ENCODE results near the gene TNK2.
"Not testable (repeated sequence)": the region's sequence is repeated elsewhere in the genome, so short reads cannot be mapped to it uniquely, and the experiment has no call there.

The TNK2 gene

GRCh38 chr3:195844671-195845218, 63.6 kb downstream of the TNK2 start:
- no peak for DNase-seq

- no peak for DNase-seq
Observed at GRCh38 chr3:195839260-195840010, 68.9 kb downstream of the TNK2 start.

DNA sequence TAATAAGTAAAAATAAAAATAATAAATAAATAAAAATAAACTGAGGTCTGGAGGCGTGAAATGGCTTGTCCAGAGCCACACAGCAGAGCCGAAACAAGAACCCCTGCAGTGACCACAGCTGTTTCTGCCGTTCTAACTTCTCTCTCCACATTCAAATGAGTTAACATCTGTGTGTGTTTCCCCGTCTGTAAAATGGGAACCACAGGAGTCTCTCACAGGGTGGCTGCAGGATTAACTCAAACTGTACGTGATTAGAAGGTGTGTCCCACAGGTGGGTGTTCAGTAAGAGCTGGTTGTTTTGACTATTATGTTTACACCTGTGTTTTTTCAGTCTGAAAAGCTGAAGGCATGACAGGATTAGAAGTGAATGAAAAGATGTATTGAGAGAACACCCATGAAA, 69.6 kb downstream of the TNK2 start:
- DNase-seq, result no peak

GRCh38 chr3:195836476-195837135, 71.7 kb downstream of the TNK2 start:
- no peak for DNase-seq

DNA sequence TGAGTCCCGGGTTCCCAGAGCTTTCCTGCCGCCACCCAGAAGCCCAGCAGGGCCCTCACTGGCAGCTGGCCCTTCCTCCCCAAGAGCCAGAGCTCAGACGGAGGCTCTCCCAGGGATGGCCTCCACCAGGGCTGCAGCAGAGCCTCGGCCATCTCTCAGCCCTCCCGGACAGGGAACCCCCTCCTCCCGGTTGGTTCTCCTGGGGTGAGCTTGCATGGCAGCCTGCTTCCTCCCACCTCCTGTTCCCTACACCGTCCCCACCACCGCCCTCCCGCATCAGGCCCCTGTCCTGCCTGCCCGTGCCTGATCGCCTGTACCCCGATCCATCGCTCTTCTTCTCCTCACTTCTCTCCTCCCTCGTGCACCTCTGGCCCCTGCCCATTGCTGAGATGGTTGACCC, 72.6 kb downstream of the TNK2 start:
- DNase-seq, result no peak

GRCh38 chr3:195834675-195835583, 73.4 kb downstream of the TNK2 start:
- no peak for DNase-seq

DNA sequence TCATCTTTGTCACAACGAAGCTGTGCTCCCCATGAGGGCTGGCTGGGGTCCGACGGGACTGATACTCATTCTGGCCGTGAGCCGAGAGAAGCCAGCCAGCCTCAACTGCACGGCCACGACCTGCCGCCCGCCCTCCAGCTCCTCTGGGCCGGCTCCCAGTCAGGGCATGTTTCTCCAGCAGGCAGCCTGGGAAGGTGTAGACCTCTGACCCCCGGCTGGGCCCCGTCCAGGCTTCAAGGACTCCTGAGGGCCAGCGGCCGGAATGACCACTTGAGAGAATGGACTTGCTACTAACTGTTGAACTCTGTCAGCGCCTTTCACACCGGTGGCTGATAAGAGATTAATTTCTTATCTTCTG, 78.5 kb downstream of the TNK2 start:
- DNase-seq, result no peak

GRCh38 chr3:195828762-195829161, 79.6 kb downstream of the TNK2 start:
- DNase-seq, result no peak

DNA sequence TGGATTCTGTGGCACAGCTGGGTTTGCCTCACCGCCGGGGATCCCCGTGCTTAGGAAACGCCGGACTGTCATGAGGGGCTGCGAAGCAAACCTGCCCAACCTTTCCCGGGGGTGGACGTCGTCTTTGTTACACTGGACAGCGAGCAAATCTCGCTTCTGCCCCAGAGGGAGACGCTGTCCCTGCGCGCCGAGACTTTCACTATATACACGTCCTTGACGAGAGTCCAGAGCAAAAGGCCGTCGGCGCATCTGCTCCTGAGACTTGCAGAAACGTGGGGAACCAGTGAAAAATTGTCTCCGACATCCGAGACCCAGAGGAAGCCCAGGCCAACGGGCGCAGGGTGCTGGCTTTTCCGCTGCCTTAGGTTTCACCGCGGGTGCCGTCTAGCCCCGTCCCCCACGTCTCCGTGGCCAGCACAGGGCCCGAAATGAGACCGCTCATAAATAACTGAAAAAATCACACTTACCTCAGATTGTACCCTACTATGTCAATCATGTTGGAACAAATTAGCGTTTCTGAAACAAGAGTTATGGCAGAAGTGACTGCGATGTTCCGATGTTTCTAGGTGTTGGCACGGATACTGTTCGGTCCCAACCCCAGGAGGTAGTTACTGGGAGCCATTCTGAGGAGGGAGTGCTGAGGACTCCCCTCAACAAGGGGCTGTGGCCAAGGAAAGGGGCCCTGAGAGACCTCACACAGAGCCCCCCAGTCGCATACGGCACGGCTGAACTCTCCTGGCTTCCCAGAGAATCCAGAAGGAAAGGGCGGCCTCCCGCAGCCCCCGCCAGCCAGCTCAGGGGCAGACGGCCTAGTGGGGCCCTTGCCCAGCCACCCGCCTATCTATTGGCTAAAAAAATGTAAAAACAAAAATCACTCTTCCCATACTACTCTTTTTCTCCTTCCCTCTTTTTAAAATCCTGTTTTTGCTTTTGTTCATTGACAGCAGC, 82.2 kb downstream of the TNK2 start:
- DNase-seq, result no peak

- DNase-seq, result no peak
Observed at GRCh38 chr3:195825191-195825588, 83.2 kb downstream of the TNK2 start.

GRCh38 chr3:195824425-195825190, 83.7 kb downstream of the TNK2 start:
- not testable (repeated sequence) for DNase-seq

DNA sequence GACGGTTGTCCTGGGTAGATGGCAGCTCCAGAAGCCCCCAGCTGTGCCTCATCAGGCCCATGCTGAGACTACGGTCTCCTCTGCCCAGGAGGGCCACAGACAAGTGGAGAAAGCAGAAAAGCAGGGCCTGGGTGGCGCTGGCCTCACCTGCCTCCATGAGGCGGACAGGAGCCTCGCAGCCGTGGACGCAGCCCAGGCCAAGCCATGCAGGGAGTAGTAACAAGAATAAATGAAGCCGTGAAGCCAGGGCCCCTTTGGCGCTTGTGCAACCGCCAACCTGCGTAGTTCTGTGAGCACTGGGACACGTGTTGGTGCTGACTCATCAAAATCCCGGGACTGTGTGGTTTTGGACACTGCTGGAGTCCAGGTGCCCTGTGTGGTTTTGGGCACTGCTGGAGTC, 84.4 kb downstream of the TNK2 start:
- DNase-seq, result no peak

GRCh38 chr3:195823280-195823679, 85.1 kb downstream of the TNK2 start:
- DNase-seq, result no peak

- no peak for DNase-seq
Observed at GRCh38 chr3:195822131-195822696, 86.1 kb downstream of the TNK2 start.

DNA sequence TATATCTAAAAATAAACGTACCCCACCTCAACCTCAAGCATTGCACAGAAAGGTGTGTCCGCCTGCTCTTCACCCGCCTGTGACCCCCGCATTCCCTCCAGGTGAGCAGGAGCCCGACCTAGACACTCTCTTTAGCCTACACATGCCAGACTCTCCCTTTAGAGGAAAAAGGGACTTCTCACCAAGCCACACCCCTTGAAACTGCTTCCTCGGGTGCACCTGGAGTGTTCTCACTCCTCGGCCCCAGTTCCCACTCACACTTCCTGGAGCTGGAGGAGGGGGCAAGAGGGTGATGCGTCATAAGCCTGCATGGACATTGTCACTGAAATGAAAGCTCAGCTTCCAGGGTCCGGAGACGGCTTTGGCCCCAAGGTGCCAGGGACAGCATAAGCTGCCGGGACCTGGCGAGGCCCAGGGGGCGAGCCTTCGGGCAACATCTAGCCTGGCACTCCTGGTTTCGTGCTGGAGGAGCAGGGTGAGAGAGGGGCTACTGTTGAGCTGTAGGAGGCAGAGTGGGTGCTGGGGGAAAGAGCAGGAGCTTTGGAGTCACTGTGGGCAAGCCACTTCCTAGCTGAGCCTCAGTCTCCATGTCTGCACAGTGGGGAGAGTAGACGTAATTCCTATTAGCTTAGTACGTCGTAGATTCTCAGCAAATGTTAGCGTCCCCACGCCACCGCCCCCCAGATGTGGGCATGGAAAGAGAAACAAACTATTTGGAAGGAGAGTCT, 86.8 kb downstream of the TNK2 start:
- DNase-seq, result no peak

- no peak for DNase-seq
Observed at GRCh38 chr3:195820901-195821300, 87.5 kb downstream of the TNK2 start.

DNA sequence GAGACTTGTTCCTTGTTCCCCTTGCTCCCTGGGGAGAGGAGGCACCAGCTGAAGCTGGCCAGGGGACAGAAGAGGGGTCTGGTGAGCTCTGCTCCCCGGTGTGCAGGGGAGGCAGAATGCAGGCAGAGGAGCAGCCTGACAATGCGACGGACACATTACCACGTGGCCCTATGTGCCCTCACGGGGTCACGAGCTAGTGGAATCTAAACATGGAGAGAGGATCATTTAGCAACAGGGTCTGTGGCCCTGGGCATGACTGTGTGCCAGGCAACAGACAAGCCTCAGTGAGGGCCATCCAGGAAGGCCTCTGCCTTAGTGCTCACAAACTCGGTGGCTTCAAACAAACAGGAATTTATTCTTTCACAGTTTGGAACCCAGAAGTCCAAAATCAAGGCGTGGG, 88.2 kb downstream of the TNK2 start:
- DNase-seq, result no peak

- DNase-seq, result no peak
Observed at GRCh38 chr3:195818301-195818700, 90.0 kb downstream of the TNK2 start.

DNA sequence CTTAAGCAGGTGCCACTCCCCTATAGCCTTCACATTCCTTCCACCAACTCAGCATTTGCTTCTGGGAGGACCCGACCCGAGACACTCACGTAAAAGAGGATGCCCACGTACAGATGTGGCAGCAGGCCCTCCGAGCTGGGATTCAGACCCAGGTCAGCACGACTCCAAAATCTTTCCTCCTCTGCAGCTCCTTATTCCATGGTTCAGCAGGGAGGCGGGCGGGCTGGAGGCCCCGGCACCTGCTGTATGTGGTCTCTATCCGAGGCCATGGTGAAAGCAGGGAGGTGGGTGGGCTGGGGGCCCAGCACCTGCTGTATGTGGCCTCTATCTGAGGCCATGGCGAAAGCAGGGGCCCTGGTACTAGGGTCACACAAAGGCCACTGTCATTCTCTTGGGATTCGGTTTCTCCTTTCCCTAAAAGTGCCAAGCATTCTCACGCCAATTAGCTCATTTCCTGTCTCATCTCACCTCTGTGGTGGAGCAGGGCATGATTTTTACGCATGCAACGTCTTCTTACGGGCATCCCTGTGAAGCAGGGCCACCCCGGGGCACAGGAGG, 90.7 kb downstream of the TNK2 start:
- DNase-seq, result no peak

Data from NCI-H2081 treated with DMSO at 0.1 percent for 48 hours (cell line).